Astrocyte of the hippocampus (primary cell): ENCODE data around the gene TGFBR3.

Experiments
- DNase-seq: peaks from one replicate; pipeline ENCODE4 v3.0.0; 2011; ENCODE audit warnings: low read depth, low spot score

Gene TGFBR3

GRCh38 chr1:91803847-91804545, 82.0 kb downstream of the TGFBR3 start:
- no peak for DNase-seq

- DNase-seq: no peak
Measured at GRCh38 chr1:91803123-91803522, 82.8 kb downstream of the TGFBR3 start.

- no peak for DNase-seq
Measured at GRCh38 chr1:91801496-91802115, 84.3 kb downstream of the TGFBR3 start.

GRCh38 chr1:91799863-91800262, 86.1 kb downstream of the TGFBR3 start:
- DNase-seq: no peak

- no peak for DNase-seq
Measured at GRCh38 chr1:91799159-91799558, 86.8 kb downstream of the TGFBR3 start.

GRCh38 chr1:91798740-91799139, 87.2 kb downstream of the TGFBR3 start:
- DNase-seq: no peak

GRCh38 chr1:91798241-91798648, 87.7 kb downstream of the TGFBR3 start:
- DNase-seq: no peak

GRCh38 chr1:91797164-91797563, 88.8 kb downstream of the TGFBR3 start:
- DNase-seq: no peak

- no peak for DNase-seq
Measured at GRCh38 chr1:91796390-91796654, 89.6 kb downstream of the TGFBR3 start.

- DNase-seq: peak; percentile 39
Measured at GRCh38 chr1:91795591-91796389, 90.2 kb downstream of the TGFBR3 start.

GRCh38 chr1:91793877-91794276, 92.1 kb downstream of the TGFBR3 start:
- no peak for DNase-seq

- no peak for DNase-seq
Measured at GRCh38 chr1:91793189-91793588, 92.8 kb downstream of the TGFBR3 start.

GRCh38 chr1:91792489-91793071, 93.4 kb downstream of the TGFBR3 start:
- DNase-seq: no peak

GRCh38 chr1:91791691-91792488, 94.1 kb downstream of the TGFBR3 start:
- DNase-seq: no peak

GRCh38 chr1:91791103-91791502, 94.8 kb downstream of the TGFBR3 start:
- no peak for DNase-seq

GRCh38 chr1:91790392-91790791, 95.6 kb downstream of the TGFBR3 start:
- no peak for DNase-seq

GRCh38 chr1:91789273-91789997, 96.5 kb downstream of the TGFBR3 start:
- DNase-seq: no peak

GRCh38 chr1:91787919-91788318, 98.0 kb downstream of the TGFBR3 start:
- DNase-seq: no peak

- no peak for DNase-seq
Measured at GRCh38 chr1:91784616-91785015, 101.3 kb downstream of the TGFBR3 start.

- no peak for DNase-seq
Measured at GRCh38 chr1:91784191-91784590, 101.8 kb downstream of the TGFBR3 start.
